Gastrocnemius medialis (tissue), 4 donors: ENCODE data around the gene WASHC3.

Experiments used
- POLR2A ChIP-seq, 2 donors: fragments of 450-650 bp; IDR thresholded peaks; one replicate each; pipeline ENCODE4 v1.6.1; 2017; ENCODE audit warnings: antibody characterized with exemption in 2 of 2, mild to moderate bottlenecking in 2 of 2, moderate library complexity in 2 of 2
- TF ChIP-seq, protein P1 (sequence below), 5 experiments: fragments of 450-650 bp in 3 of 5; fragments of 200-600 bp in 2 of 5; sonication (generic) in 2 of 5; IDR thresholded peaks in 4 of 5; conservative IDR thresholded peaks in 1 of 5; 1 replicate in 4 of 5; 2 replicates in 1 of 5; pipeline ENCODE4 v1.5.1; 2016 to 2019; ENCODE audit warnings: antibody characterized with exemption in 5 of 5, mild to moderate bottlenecking in 3 of 5, moderate library complexity in 3 of 5

GRCh38 chr12:101981868-101982267 lies 79.9 kb downstream of the WASHC3 start:
- TF ChIP-seq POLR2A (IDR thresholded peaks at IDR 0.05), result no peak
- TF ChIP-seq, protein P1, sequence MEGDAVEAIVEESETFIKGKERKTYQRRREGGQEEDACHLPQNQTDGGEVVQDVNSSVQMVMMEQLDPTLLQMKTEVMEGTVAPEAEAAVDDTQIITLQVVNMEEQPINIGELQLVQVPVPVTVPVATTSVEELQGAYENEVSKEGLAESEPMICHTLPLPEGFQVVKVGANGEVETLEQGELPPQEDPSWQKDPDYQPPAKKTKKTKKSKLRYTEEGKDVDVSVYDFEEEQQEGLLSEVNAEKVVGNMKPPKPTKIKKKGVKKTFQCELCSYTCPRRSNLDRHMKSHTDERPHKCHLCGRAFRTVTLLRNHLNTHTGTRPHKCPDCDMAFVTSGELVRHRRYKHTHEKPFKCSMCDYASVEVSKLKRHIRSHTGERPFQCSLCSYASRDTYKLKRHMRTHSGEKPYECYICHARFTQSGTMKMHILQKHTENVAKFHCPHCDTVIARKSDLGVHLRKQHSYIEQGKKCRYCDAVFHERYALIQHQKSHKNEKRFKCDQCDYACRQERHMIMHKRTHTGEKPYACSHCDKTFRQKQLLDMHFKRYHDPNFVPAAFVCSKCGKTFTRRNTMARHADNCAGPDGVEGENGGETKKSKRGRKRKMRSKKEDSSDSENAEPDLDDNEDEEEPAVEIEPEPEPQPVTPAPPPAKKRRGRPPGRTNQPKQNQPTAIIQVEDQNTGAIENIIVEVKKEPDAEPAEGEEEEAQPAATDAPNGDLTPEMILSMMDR (IDR thresholded peaks at IDR 0.05 in 4 of 5, conservative IDR thresholded peaks at IDR 0.05 in 1 of 5), result no peak
